KMS-11 (cell line): Measurements from ENCODE around the gene SCN11A.

Experiments used
- H2AFZ ChIP-seq: fragments of 200-600 bp; sonication (generic); 2 replicates; pipeline ENCODE4 v1.6.1; 2016; ENCODE audit warnings: antibody characterized with exemption, mixed run types, low read depth
- H3K27ac ChIP-seq: fragments of 200-600 bp; sonication (generic); 2 replicates; pipeline ENCODE4 v1.6.1; 2016; ENCODE audit warnings: mild to moderate bottlenecking, mixed run types
- H3K27me3 ChIP-seq: fragments of 200-600 bp; sonication (generic); 2 replicates; pipeline ENCODE4 v1.6.1; 2017; ENCODE audit warnings: mild to moderate bottlenecking, low read depth, mixed run types, moderate library complexity; ENCODE audit not compliant: insufficient read depth
- H3K36me3 ChIP-seq: fragments of 200-600 bp; sonication (generic); 2 replicates; pipeline ENCODE4 v1.6.1; 2017; ENCODE audit warnings: mild to moderate bottlenecking, mixed run types; ENCODE audit not compliant: insufficient read depth
- H3K4me1 ChIP-seq: fragments of 200-600 bp; sonication (generic); 2 replicates; pipeline ENCODE4 v1.6.1; 2016; ENCODE audit warnings: mild to moderate bottlenecking, low read depth, mixed run types; ENCODE audit not compliant: poor library complexity, severe bottlenecking
- H3K4me2 ChIP-seq: fragments of 200-600 bp; sonication (generic); 2 replicates; pipeline ENCODE4 v1.7.0; 2016; ENCODE audit warnings: mild to moderate bottlenecking, mixed run types
- H3K4me3 ChIP-seq: fragments of 200-600 bp; sonication (generic); IDR thresholded peaks from 2 replicates; pipeline ENCODE4 v1.6.1; 2017; ENCODE audit warnings: low read depth, low read length, mixed read lengths; ENCODE audit not compliant: insufficient read depth
- H3K79me2 ChIP-seq: fragments of 200-600 bp; sonication (generic); 2 replicates; pipeline ENCODE4 v1.6.1; 2016; ENCODE audit warnings: low read depth, mixed run types; ENCODE audit not compliant: insufficient read depth
- H3K9ac ChIP-seq: fragments of 200-600 bp; sonication (generic); 2 replicates; pipeline ENCODE4 v1.6.1; 2016; ENCODE audit warnings: mild to moderate bottlenecking, mixed run types
- H4K20me1 ChIP-seq: fragments of 200-600 bp; sonication (generic); 2 replicates; pipeline ENCODE4 v1.6.1; 2016; ENCODE audit warnings: mild to moderate bottlenecking, mixed run types; ENCODE audit not compliant: insufficient read depth
- CTCF ChIP-seq: fragments of 200-600 bp; sonication (generic); conservative IDR thresholded peaks from 2 replicates; pipeline ENCODE4 v1.6.1; 2017; ENCODE audit warnings: low read depth, mild to moderate bottlenecking, antibody characterized with exemption, low read length, moderate library complexity, mixed read lengths

SCN11A gene

GRCh38 chr3:39029556-39029955 is 22.2 kb downstream of the SCN11A start:
- H3K36me3 ChIP-seq, result no peaks in the 10 kb centered on the region
- TF ChIP-seq CTCF, result no peak
- H4K20me1 ChIP-seq, result no peaks in the 10 kb centered on the region
- no peak overlapping the region for H3K27ac ChIP-seq
- H2AFZ ChIP-seq, result no peak overlapping the region
- H3K9ac ChIP-seq, result no peak overlapping the region
- H3K4me1 ChIP-seq, result no peaks in the 10 kb centered on the region
- H3K4me2 ChIP-seq, result no peak overlapping the region
- H3K4me3 ChIP-seq, result no peak overlapping the region
- no peaks in the 10 kb centered on the region for H3K79me2 ChIP-seq
- no peaks in the 10 kb centered on the region for H3K27me3 ChIP-seq

- Histone ChIP-seq H3K9ac (no peak overlapping the region), H3K27me3 (no peaks in the 10 kb centered on the region), H2AFZ (no peak overlapping the region), H3K4me3 (no peak overlapping the region), H3K4me1 (no peaks in the 10 kb centered on the region), H3K79me2 (no peaks in the 10 kb centered on the region), H4K20me1 (no peaks in the 10 kb centered on the region), H3K36me3 (no peaks in the 10 kb centered on the region), H3K27ac (no peak overlapping the region), H3K4me2 (no peak overlapping the region)
- TF ChIP-seq CTCF, result no peak
Observed at GRCh38 chr3:39028546-39028945, 23.2 kb downstream of the SCN11A start.

GRCh38 chr3:39025222-39025970 is 26.3 kb downstream of the SCN11A start:
- Histone ChIP-seq H2AFZ (no peak overlapping the region), H3K9ac (no peak overlapping the region)

GRCh38 chr3:39024497-39024896 is 27.2 kb downstream of the SCN11A start:
- Histone ChIP-seq H3K27ac (no peak overlapping the region), H3K9ac (no peak overlapping the region), H2AFZ (no peak overlapping the region), H3K4me2 (no peak overlapping the region), H3K4me1 (peaks cover 12% of the 10 kb centered on the region), H3K4me3 (no peak overlapping the region), H3K36me3 (no peaks in the 10 kb centered on the region), H4K20me1 (no peaks in the 10 kb centered on the region), H3K79me2 (no peaks in the 10 kb centered on the region), H3K27me3 (no peaks in the 10 kb centered on the region)
- no peak for TF ChIP-seq CTCF

More at GRCh38 chr3:39025222-39025970, 26.3 kb downstream of the SCN11A start:
- TF ChIP-seq CTCF, result no peak
- H3K4me3 ChIP-seq, result no peak overlapping the region
- no peaks in the 10 kb centered on the region for H3K79me2 ChIP-seq
- H3K4me2 ChIP-seq, result no peak overlapping the region
- no peaks in the 10 kb centered on the region for H3K36me3 ChIP-seq
- H3K4me1 ChIP-seq, result peaks cover 9% of the 10 kb centered on the region
- no peaks in the 10 kb centered on the region for H3K27me3 ChIP-seq
- no peak overlapping the region for H3K27ac ChIP-seq
- no peaks in the 10 kb centered on the region for H4K20me1 ChIP-seq
